ENCODE results near the gene HYCC1.
"Not testable (repeated sequence)": the region's sequence is repeated elsewhere in the genome, so short reads cannot be mapped to it uniquely, and the experiment has no call there.

HYCC1 gene

GRCh38 chr7:22983257-22983855 lies 30.6 kb downstream of the HYCC1 start:
- no peak for DNase-seq

- no peak for DNase-seq
Observed at GRCh38 chr7:22980422-22980821, 33.5 kb downstream of the HYCC1 start.

DNA sequence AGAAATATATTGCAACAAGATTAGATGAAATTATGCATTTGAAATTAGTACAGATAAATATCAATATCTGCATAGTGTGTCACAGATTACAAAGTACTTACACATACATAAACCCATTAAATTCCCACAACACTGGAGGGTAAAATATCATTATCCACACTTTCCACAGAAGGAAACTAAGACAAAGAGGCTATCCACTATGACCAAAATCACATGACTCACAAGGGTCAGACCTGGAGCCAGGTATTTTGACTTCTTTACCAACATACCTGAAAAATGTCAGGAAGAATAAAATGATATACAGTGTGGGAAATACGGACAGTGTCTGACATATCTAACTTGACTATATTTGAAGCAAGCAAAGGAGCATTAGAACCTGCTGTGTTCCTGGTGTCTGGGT lies 34.1 kb downstream of the HYCC1 start:
- no peak for DNase-seq

DNA sequence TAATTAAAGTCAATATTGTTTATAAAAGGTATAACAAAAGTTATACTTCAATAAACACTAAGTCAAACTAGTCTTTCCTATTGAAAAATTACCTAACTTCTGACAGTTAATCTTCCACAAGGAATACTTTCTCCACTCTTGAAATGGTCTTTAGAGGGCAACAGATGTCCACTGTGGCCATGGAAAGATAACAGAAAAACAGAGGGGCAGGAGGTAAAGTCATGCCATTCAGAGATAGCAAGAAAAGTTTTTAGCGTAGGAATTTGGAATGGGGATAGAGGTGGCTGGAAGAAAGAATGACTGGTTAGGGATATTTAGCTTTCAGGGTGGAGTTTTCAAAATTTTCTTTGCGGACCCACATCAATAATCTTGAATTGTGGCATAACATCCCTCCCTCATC lies 34.7 kb downstream of the HYCC1 start:
- no peak for DNase-seq

DNA sequence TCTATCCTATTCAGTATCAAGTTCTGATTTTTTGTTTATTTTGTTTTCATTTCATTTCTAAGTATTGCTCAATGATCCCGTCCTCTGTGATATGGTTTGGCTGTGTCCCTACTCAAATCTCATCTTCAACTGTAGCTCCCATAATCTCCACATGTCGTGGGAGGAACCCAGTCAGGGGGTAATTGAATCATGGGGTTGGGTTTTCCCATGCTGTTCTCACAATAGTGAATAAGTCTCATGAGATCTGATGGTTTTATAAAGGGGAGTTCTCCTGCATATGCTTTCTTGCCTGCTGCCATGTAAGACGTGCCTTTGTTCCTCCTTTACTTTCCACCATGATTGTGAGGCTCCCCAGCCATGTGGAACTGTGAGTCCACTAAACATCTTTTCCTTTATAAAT lies 39.3 kb downstream of the HYCC1 start:
- not testable (repeated sequence) for DNase-seq

- no peak for DNase-seq
Observed at GRCh38 chr7:22972207-22972606, 41.7 kb downstream of the HYCC1 start.

DNA sequence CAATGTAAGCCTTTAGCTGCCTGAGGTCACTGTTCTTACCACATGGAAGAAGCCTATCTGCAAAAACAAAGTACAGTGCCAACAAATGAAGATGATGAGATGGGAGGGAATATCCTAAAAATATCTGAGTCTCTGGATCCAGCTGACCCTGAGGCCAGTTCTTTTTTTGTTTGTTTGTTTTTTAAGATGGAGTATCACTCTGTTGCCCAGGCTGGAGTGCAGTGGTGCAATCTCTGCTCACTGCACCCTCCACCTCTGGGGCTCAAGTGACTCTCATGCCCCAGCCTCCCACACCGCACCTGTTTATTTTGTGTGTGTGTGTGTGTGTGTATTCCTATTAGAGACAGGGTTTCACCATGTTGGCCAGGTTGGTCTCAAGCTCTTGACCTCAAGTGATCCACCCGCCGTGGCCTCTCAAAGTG lies 44.9 kb downstream of the HYCC1 start:
- no peak for DNase-seq
